GM21528 (cell line): ENCODE results near the gene MPPED1.

Source experiments
- ATAC-seq: cut with Tn5 transposase; IDR thresholded peaks from one replicate; pipeline ENCODE4 v1.9.1; 2021; ENCODE audit warnings: mild to moderate bottlenecking, moderate library complexity; ENCODE audit not compliant: unreplicated experiment, low FRiP score

The MPPED1 gene

GRCh38 chr22:43409800-43410199, 2.0 kb upstream of the MPPED1 start:
- no peak for ATAC-seq

DNA sequence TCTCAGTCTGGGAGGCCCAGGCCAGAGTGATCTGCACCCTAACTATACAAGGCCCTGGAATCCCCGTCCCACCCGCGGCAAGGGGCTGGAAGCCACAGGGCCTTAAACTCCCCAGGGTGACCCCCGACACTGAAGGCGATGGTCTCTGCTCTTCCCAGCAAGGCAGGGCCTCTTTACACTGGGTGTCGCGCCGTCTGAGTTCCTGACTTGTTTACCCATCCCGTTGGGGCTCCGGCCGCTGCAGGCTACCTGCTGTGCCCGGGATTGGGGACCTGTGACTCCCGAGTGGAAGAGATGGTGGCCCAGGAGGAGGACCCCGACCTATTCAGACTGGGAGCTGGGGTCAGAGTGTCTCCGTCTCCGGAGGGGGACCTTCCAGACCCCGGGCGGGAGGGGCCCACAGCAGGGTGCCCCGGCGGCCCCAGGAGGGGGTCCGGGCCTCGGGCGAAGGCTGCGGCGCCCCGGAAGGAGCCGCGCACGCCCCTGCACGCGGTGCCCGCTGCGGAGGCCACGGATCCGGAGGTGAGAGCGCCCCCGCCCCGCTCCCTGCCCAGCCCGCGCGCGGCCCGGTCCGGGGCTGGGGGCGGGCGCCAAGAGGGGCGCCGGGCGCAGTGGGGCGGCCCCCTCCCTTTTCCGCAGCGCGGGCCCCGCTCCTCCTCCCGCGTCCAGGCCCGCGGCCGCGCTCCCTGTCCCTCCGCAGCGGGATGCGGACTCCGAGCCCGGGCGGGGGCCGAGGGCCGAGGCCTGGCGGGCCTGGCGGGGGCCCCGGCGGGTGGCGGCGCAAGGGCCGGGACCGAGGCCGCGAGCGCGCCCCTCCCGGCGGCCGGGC, 560 bp upstream of the MPPED1 start:
- ATAC-seq, result no peak

DNA sequence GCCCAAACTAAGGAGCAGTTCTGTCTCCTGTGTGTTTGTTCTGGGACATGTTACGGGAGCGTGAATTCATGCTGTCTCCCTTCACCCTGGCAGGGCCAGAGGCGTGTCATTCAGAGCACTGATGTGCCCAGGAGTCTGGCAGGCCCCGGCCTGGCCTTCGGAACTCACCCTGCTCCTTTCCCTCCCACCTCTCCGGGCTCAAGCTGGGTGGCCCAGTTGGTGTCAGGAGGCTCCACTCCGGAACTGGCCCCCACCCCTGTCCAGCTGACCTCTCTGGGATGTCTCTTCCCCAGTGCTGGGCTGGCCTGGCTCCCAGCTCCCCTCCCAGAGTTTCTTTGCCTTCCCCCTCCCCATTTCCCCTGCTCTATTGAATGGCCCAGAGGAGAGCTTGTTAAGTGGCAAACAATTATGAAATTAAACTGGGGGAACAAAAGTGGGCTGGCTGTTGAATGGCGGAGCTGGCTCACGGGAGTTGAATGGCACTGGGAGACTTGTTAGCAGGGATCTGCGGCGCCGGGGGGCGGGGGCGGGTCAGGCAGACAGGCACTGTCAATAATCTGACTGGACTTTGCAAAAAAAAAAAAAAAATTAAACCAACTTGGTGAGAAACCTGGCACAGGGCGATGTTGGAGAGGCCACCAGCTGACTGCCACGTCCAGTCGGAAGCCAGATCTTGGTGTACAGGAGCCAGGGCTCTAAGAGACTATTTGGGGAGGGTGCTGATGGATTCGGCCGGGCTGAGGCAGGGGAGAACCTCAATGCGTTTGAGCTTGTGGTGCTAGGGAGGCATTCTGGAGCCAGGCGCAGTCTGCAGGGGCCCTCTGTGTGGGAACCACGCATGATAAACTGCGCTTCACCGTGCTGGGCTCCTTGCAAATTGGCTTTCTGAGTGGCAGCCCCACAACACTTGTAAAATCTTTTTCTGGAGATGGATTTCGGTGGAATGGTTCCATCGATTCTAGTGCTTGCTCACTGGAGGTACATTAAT, 1.3 kb downstream of the MPPED1 start:
- ATAC-seq, result no peak

- no peak for ATAC-seq
These were observed 2.0 kb downstream of the MPPED1 start for GRCh38 chr22:43413826-43414225.

GRCh38 chr22:43415681-43416080, 3.9 kb downstream of the MPPED1 start:
- ATAC-seq, result no peak

- ATAC-seq, result no peak
These were observed 5.7 kb downstream of the MPPED1 start for GRCh38 chr22:43417555-43417954.

GRCh38 chr22:43418079-43418825, 6.4 kb downstream of the MPPED1 start:
- no peak for ATAC-seq

DNA sequence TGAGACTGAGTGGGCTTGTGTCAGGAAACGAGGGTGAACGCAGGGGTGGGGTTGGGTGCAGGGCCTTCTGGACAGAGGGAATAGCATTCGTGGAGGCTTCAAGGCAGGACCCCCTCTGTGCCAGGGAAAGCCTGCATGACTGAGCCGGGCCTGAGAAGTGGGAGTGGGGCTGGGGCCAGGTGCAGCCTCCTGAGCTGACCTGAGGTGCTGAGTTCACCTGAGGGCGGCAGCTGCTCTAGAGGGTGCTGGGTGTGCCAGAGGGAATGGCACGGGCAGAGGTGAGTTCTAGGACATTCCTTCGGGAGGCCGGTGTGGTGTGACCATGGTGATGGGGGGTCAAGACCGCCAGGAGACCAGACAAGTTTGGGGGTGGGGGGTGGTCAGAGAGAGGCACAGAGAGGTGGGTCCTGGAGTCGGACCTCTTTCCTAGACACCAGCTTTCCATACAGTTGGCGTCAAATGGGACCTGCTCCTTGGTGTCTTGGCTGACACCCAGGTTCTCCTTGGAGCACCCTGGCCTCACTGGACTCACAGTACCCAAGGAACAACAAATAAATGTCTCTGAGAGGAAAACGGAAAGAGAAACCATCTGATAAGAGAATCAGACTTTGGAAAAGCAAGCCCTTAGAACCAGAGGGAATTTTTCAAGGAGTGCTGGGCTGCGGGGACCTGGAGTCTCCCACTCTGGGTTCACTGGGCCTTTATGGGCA, 7.7 kb downstream of the MPPED1 start:
- ATAC-seq, result no peak

DNA sequence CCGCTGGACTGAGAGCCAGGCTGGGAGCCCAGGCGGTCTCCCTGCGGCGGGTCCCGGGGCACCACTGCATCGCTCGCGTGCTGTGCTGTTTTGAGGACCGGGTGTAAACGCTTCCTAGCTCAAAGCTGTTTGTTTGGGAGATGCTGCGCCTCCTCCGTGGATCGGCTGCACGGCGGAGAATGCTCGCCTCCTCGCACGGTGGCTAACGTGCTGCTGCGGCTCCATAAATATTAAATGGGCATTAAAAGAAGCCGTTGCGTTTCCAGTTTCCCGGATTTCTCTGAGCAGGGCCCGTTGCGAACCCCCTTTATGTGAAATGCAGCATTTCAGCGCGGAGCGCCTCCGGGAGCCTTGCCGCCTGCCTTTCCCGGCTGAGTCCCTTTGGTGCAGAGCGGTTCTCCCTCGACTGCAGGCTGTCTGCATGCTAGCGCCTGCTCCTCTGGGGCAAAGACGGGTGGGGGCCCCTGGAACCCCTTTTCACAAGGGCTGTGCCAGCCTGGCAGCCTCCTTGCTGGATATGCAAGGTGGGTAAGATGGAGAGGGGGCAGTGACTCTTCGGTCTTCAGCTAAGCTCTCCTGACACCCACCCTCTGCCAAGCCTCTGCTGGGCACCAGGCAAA, 9.3 kb downstream of the MPPED1 start:
- ATAC-seq, result no peak

DNA sequence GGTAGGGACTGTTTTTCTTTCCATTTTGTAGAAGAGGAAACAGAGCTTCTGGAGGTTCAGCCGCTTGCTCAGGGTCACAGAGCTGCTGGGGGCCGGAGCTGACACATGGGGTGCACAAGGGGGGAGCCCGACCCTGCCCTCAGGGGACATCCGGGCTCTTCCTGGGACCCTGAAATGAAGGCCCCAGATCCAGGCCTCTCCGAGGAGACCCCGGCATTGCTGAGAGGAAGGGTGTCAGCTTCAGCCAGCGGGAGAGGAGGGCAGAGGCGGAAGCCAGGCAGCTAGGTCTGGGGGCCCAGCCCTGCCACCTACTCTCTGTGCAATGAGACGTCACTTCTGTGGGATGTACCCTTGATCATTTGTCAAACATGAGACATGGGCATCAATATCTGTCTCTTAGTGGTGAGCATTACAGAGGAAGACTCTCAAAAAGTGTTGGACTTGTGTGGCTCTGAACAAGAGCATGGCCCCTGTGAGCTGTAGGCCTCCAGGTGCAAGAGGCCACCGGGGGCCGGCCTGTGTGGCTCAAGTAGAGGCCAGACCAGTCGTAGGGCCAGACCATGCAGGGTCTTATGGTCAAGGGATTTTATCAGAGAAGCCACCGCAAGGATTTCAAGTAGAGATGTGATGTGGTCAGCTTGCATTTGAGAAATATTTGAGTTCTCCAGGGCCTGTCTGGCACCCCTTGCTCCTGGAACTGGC, 10.3 kb downstream of the MPPED1 start:
- no peak for ATAC-seq

GRCh38 chr22:43423046-43423445, 11.2 kb downstream of the MPPED1 start:
- ATAC-seq, result no peak

- no peak for ATAC-seq
These were observed 12.4 kb downstream of the MPPED1 start for GRCh38 chr22:43424201-43424600.

- ATAC-seq, result no peak
These were observed 13.1 kb downstream of the MPPED1 start for GRCh38 chr22:43424666-43425630.

- no peak for ATAC-seq
These were observed 14.4 kb downstream of the MPPED1 start for GRCh38 chr22:43425976-43426785.

DNA sequence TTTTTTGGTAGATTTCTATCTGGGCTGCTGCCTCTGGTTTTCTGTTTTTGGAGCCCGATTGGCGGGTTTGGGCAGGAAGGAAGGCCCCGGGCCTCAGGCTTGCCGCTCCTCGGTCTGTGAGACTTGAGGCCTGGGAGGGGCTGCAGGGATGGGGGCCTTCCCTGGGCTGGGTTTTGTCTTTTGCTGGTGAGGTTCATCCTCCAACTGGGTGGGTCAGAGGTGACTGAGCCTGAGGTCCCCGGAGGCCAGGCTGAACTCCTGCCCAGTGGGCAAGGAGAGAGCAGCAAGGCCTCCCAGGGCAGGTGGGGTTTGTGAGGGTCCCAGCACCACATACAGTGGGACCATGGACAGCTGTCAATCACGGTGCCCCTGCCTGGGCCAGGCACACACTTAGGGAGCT, 15.0 kb downstream of the MPPED1 start:
- ATAC-seq, result no peak

DNA sequence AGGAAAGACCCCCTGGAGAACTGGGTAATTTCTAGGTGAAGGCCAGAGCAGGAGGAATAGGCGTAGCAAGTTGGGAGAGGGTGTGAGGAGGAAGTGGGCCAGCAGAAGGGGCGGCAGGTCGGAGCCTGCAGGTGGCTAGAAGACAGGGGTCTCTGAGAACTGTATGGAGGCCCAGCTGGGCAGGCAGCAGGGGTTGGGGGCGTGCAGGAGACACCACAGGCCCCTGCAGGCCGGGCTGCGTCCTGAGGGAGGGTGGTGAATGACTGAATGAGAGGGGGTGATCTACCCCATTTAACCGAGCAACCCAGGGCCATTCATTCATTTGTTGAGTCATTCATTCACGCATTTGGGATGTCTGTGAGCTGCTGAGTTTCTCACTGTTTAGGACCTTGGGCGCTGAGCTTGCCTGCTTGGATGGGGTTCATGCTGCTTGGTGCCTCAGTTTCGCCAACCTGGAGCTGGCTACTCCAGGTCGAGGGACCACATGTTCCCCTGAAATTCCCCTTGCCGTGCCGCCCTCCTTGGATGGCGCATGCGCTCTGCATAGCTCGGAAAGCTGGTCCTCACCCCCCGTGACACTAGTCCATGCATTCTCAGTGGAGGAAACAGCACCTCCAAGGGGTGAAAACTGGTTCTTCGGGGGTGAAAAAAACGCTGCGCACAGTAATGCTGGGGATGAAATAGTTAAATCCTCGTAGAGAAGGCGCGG, 15.6 kb downstream of the MPPED1 start:
- ATAC-seq, result no peak
